Measurements from ENCODE around the gene NUP98. TPM values are rescaled to one million over a fixed set of nuclear protein-coding genes. Genes with fewer than 3 reads are reported as not detected.

Gene NUP98
- total and polyA plus RNA-seq, 5 donors: 22.9 to 55.9 (median 42.7) TPM

GRCh38 chr11:3637201-3637600, 160.2 kb downstream of the NUP98 start:
- no peak for DNase-seq
- Histone ChIP-seq H3K4me1 (ENCODE audit: control insufficient read depth, insufficient read depth, low read length) (no peaks in the 10 kb centered on the region), H3K27me3 (ENCODE audit: control insufficient read depth, insufficient read depth) (no peaks in the 10 kb centered on the region), H3K27ac (ENCODE audit: low read length) (no peak overlapping the region), H3K4me3 (ENCODE audit: low read length) (no peak overlapping the region), H3K9me3 (ENCODE audit: control insufficient read depth, low read length) (no peaks in the 10 kb centered on the region)
- intact Hi-C loops (cut with DNase I): no loop called here
- WGBS: 82% methylated on average over 13 of the region's 13 CpGs
- ATAC-seq: no peak

DNA sequence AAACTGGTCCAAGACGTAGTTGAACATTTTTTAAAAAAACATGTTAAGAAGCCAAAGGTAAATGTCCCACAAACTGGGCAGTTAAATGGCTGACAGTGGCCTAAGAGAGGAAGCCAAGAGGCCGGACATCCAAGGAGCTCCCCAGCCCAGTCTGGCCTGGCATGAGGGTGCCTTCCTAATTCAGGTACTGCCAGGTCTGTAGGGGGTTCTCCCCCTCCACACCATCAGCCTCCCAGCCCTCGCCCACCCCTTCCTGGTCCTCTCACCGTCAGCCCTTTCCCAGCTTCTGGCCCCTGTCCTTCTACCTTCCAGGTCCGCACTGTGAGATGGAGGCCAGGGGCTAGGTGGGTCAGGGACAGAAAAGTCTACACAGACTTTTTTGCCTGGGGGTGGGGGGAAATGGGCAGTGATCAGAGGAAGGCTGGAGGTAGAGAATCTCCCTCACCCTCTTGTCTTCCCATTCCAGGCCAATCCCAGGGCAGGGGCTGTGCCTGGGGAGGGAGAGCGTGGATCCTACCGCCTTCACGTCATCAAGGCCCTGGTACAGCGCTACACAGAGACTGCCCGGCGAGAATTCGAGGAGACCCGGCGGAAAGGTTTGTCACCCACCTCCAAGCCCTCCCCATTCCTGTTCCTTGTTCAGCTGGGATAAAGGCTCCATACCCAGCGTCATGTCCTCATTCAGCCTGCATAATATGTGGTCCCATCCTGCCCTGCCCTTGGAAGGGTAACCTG, 161.5 kb downstream of the NUP98 start:
- no peaks in the 10 kb centered on the region for H3K9me3 ChIP-seq (ENCODE audit: control insufficient read depth, low read length)
- H3K4me1 ChIP-seq (ENCODE audit: control insufficient read depth, insufficient read depth, low read length): no peaks in the 10 kb centered on the region
- H3K27ac ChIP-seq (ENCODE audit: low read length): no peak overlapping the region
- intact Hi-C loops (cut with DNase I): no loop called here
- no peak overlapping the region for H3K4me3 ChIP-seq (ENCODE audit: low read length)
- no peaks in the 10 kb centered on the region for H3K27me3 ChIP-seq (ENCODE audit: control insufficient read depth, insufficient read depth)
- no peak for DNase-seq
- no peak for ATAC-seq
- WGBS: 91% methylated on average over 15 of the region's 15 CpGs

GRCh38 chr11:3632070-3632660, 165.2 kb downstream of the NUP98 start:
- no peak overlapping the region for H3K27ac ChIP-seq (ENCODE audit: low read length)

DNA sequence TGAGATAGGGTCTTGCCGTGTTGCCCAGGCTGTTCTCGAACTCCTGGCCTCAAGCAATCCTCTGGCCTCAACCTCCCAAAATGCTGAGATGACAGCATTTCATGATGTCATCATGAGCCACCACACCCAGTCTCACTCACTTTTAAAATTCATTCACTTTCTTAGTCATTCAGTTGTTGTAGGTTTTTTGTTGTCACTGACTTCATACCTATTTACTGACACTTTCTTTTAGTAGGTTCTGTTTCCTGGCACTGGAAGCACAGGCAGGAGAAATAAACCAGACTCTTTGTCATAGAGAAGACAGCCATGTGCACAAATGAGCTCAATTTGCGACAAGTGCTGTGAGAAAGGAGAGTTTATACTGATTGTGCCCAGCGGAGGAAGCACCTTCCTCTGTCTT, 166.0 kb downstream of the NUP98 start:
- no peak for DNase-seq
- Histone ChIP-seq H3K27ac (ENCODE audit: low read length) (no peak overlapping the region), H3K9me3 (ENCODE audit: control insufficient read depth, low read length) (no peaks in the 10 kb centered on the region), H3K27me3 (ENCODE audit: control insufficient read depth, insufficient read depth) (no peaks in the 10 kb centered on the region), H3K4me1 (ENCODE audit: control insufficient read depth, insufficient read depth, low read length) (no peaks in the 10 kb centered on the region), H3K4me3 (ENCODE audit: low read length) (no peak overlapping the region)
- ATAC-seq: no peak
- intact Hi-C loops (cut with DNase I): no loop called here
- 78% methylated on average over 4 of the region's 4 CpGs for WGBS

More at GRCh38 chr11:3632070-3632660, 165.2 kb downstream of the NUP98 start:
- H3K4me3 ChIP-seq (ENCODE audit: low read length): no peak overlapping the region
- H3K9me3 ChIP-seq (ENCODE audit: control insufficient read depth, low read length): no peaks in the 10 kb centered on the region
- 90% methylated on average over 5 of the region's 5 CpGs for WGBS
- intact Hi-C loops (cut with DNase I): no loop called here
- no peaks in the 10 kb centered on the region for H3K4me1 ChIP-seq (ENCODE audit: control insufficient read depth, insufficient read depth, low read length)
- no peaks in the 10 kb centered on the region for H3K27me3 ChIP-seq (ENCODE audit: control insufficient read depth, insufficient read depth)
- DNase-seq: no peak
- no peak for ATAC-seq

GRCh38 chr11:3627291-3627690, 170.1 kb downstream of the NUP98 start:
- WGBS: 100% methylated on average over 1 of the region's 1 CpG
- DNase-seq: no peak
- Histone ChIP-seq H3K9me3 (ENCODE audit: control insufficient read depth, low read length) (no peaks in the 10 kb centered on the region), H3K27me3 (ENCODE audit: control insufficient read depth, insufficient read depth) (no peaks in the 10 kb centered on the region), H3K4me1 (ENCODE audit: control insufficient read depth, insufficient read depth, low read length) (no peaks in the 10 kb centered on the region), H3K4me3 (ENCODE audit: low read length) (no peak overlapping the region), H3K27ac (ENCODE audit: low read length) (no peak overlapping the region)
- intact Hi-C loops (cut with DNase I): no loop called here
- ATAC-seq: peak in 1 of 2 donors; percentile 50

DNA sequence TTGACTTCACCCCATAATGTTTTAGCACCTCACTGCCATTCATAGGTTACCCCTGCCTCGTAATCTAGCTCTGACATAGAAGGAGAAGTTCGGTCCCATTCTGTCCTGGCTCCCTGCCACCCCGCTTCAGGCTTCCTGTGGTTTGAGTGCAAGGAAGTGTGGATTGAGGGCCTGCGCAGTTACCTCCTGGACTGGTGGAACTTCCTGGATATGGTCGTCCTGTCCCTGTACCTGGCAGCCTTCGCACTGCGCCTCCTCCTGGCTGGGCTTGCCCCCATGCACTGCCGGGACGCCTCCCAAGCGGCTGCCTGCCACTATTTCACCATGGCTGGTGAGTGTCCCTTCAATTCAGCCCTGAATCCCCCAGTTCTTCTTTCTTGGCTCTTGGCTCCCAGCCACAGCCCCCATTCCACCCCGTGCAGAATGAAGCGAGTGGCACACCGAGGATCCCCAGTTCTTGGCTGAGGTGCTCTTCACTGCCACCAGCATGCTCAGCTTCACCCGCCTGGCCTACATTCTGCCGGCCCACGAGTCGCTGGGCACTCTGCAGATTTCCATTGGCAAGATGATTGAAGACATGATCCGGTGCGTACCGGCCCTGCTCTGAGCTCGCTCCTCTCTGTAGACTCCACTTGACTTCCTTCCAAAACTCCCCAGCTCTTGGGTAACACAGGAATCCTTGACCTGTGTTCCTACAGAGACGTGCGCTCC, 170.9 kb downstream of the NUP98 start:
- no peak overlapping the region for H3K27ac ChIP-seq (ENCODE audit: low read length)
- H3K4me3 ChIP-seq (ENCODE audit: low read length): no peak overlapping the region
- H3K4me1 ChIP-seq (ENCODE audit: control insufficient read depth, insufficient read depth, low read length): no peaks in the 10 kb centered on the region
- no peaks in the 10 kb centered on the region for H3K27me3 ChIP-seq (ENCODE audit: control insufficient read depth, insufficient read depth)
- H3K9me3 ChIP-seq (ENCODE audit: control insufficient read depth, low read length): no peaks in the 10 kb centered on the region
- ATAC-seq (peak; percentile 31 to 40), DNase-seq (peak; percentile 64 to 86 (median 81))
- intact Hi-C loops (cut with DNase I): no loop called here
- 74% methylated on average over 23 of the region's 23 CpGs for WGBS

Other genes starting within 250 kb of the NUP98 start
- 1 to 10 TPM in 3 of 4 donors, under 1 TPM in 1; 0.47 to 2.5 (median 1.6) TPM for gene ART5, start 155.6 kb downstream of the NUP98 start, total RNA-seq
- gene ART5, start 155.6 kb downstream of the NUP98 start, polyA plus RNA-seq: 1.1 TPM
- gene ART1, start 152.4 kb downstream of the NUP98 start, total RNA-seq: not detected
- gene ART1, start 152.4 kb downstream of the NUP98 start, polyA plus RNA-seq: not detected
- under 1 TPM; 0.42 to 0.97 (median 0.52) TPM for gene CHRNA10, start 126.2 kb downstream of the NUP98 start, total RNA-seq
- gene CHRNA10, start 126.2 kb downstream of the NUP98 start, polyA plus RNA-seq: 0.38 TPM
- 10 to 100 TPM; 12.4 to 19.5 (median 15.2) TPM for gene PGAP2, start 11.0 kb upstream of the NUP98 start, total RNA-seq
- gene PGAP2, start 11.0 kb upstream of the NUP98 start, polyA plus RNA-seq: 13.9 TPM
- gene RHOG, start 43.4 kb upstream of the NUP98 start, total RNA-seq: 10 to 100 TPM; 18.7 to 26.0 (median 25.6) TPM
- gene RHOG, start 43.4 kb upstream of the NUP98 start, polyA plus RNA-seq: 23.7 TPM
- 10 to 100 TPM; 14.4 to 19.3 (median 16.6) TPM for gene STIM1, start 58.1 kb upstream of the NUP98 start, total RNA-seq
- 10.8 TPM for gene STIM1, start 58.1 kb upstream of the NUP98 start, polyA plus RNA-seq

Measured in right cardiac atrium (tissue), 5 donors.